HepG2 (cell line): ENCODE data around the gene CXXC5. TPM values are rescaled to one million over a fixed set of nuclear protein-coding genes. Genes with fewer than 3 reads are reported as not detected.

Source experiments
- ARID5B ChIP-seq: IDR thresholded peaks from 2 replicates; pipeline ENCODE4 v1.4.0; 2020; ENCODE audit warnings: mild to moderate bottlenecking, missing genetic modification reagents
- DMTF1 ChIP-seq: sonication (generic); formaldehyde crosslinking; IDR thresholded peaks from 2 replicates; pipeline ENCODE4 v1.4.0; 2020; ENCODE audit warnings: mild to moderate bottlenecking, missing genetic modification reagents
- ELF3 ChIP-seq: IDR thresholded peaks from 2 replicates; pipeline ENCODE4 v1.6.1; 2016; ENCODE audit warnings: missing genetic modification reagents, missing compliant biosample characterization
- GPBP1L1 ChIP-seq: sonication (generic); formaldehyde crosslinking; IDR thresholded peaks from 2 replicates; pipeline ENCODE4 v1.5.0; 2020; ENCODE audit warnings: mild to moderate bottlenecking, missing genetic modification reagents
- HMG20A ChIP-seq: IDR thresholded peaks from 2 replicates; pipeline ENCODE4 v1.6.1; 2016; ENCODE audit warnings: borderline replicate concordance
- HNF4G ChIP-seq, 2 experiments: sonication (generic) in 1 of 2; formaldehyde crosslinking in 1 of 2; IDR thresholded peaks; 2 replicates each; pipeline versions ENCODE4 v1.4.0 to v1.6.1; 2011 to 2020; ENCODE audit warnings: borderline replicate concordance in 2 of 2, low read depth in 2 of 2, mild to moderate bottlenecking in 2 of 2, low read length in 1 of 2, missing genetic modification reagents in 1 of 2, moderate library complexity in 1 of 2
- JDP2 ChIP-seq: sonication (generic); formaldehyde crosslinking; IDR thresholded peaks from 2 replicates; pipeline ENCODE4 v1.8.1; 2022; ENCODE audit warnings: missing genetic modification reagents, borderline replicate concordance
- MAX ChIP-seq: IDR thresholded peaks from 2 replicates; pipeline ENCODE4 v1.6.1; 2012; ENCODE audit warnings: inconsistent platforms
- PHF8 ChIP-seq: sonication (generic); formaldehyde crosslinking; IDR thresholded peaks from 2 replicates; pipeline ENCODE4 v1.5.0; 2020; ENCODE audit warnings: missing genetic modification reagents
- SSRP1 ChIP-seq: IDR thresholded peaks from 2 replicates; pipeline ENCODE4 v1.6.1; 2016; ENCODE audit warnings: control low read depth
- THAP7 ChIP-seq: sonication (generic); formaldehyde crosslinking; IDR thresholded peaks from 2 replicates; pipeline ENCODE4 v1.8.1; 2023; ENCODE audit warnings: mild to moderate bottlenecking, missing genetic modification reagents
- ZBTB8A ChIP-seq: sonication (generic); formaldehyde crosslinking; IDR thresholded peaks from 2 replicates; pipeline ENCODE4 v1.4.0; 2020; ENCODE audit warnings: mild to moderate bottlenecking, low read depth, missing genetic modification reagents, borderline replicate concordance
- ZFP41 ChIP-seq: sonication (generic); formaldehyde crosslinking; IDR thresholded peaks from 2 replicates; pipeline ENCODE4 v1.4.0; 2020; ENCODE audit warnings: mild to moderate bottlenecking, missing genetic modification reagents, borderline replicate concordance
- ZNF337 ChIP-seq: sonication (generic); formaldehyde crosslinking; IDR thresholded peaks from 2 replicates; pipeline ENCODE4 v1.5.1; 2020; ENCODE audit warnings: missing genetic modification reagents, low read depth, mild to moderate bottlenecking, borderline replicate concordance
- ZNF501 ChIP-seq: sonication (generic); formaldehyde crosslinking; IDR thresholded peaks from 2 replicates; pipeline ENCODE4 v1.5.1; 2020; ENCODE audit warnings: mild to moderate bottlenecking, moderate library complexity, missing genetic modification reagents
- ZNF710 ChIP-seq: sonication (generic); formaldehyde crosslinking; IDR thresholded peaks from 2 replicates; pipeline ENCODE4 v1.5.0; 2020; ENCODE audit warnings: mild to moderate bottlenecking, missing genetic modification reagents, borderline replicate concordance
- ZNF772 ChIP-seq: sonication (generic); formaldehyde crosslinking; IDR thresholded peaks from 2 replicates; pipeline ENCODE4 v1.5.0; 2020; ENCODE audit warnings: mild to moderate bottlenecking, missing genetic modification reagents
- polyA plus RNA-seq, 8 experiments: library from polyadenylated mRNA; depleted of rRNA in 3 of 8; stranded (reverse) in 7 of 8; unstranded in 1 of 8; fragments of >200 nt; fragmentation: Illumina TruSeq in 4 of 8; extraction: Trizol in 4 of 8; gene quantifications; 2 replicates each; pipeline versions ENCODE4 v1.2.1 to v1.2.3, GENCODE V29; 2011 to 2016; ENCODE audit warnings: low read depth in 4 of 8, missing spikeins in 1 of 8, mixed read lengths in 1 of 8; ENCODE audit not compliant: insufficient read depth in 1 of 8
- total RNA-seq, 5 experiments: library from RNA; depleted of rRNA; stranded (reverse); fragments of >200 nt; fragmentation: Illumina TruSeq; extraction: Trizol; gene quantifications; 2 replicates each; pipeline ENCODE4 v1.2.3, GENCODE V29; 2016; ENCODE audit warnings: low read depth in 1 of 5

Gene CXXC5
- total and polyA plus RNA-seq, 2 of the 13 experiments (the other 11 are each of a cell fraction or from before 2014, with no cell fraction given), result 32.3 to 33.0 TPM

GRCh38 chr5:139648205-139649081 is at the start of gene CXXC5 (continued):
- TF ChIP-seq DMTF1 (CRISPR knock-in tag) (no peak), HNF4G (IDR thresholded peaks at IDR 0.05; ENCODE audit: borderline replicate concordance, low read depth, low read length) (peak; percentile 19; the same call in 1 of the 2 replicates), HNF4G (CRISPR knock-in tag; IDR thresholded peaks at IDR 0.05; ENCODE audit: borderline replicate concordance, low read depth) (no peak), PHF8 (peak; percentile 43; the same call in 1 of the 2 replicates), ZBTB8A (CRISPR knock-in tag) (no peak), MAX (peak; percentile 52), ZNF501 (no peak), JDP2 (no peak), THAP7 (CRISPR knock-in tag) (no peak), HMG20A (CRISPR knock-in tag) (no peak), ARID5B (peak; percentile 17; the same call in 1 of the 2 replicates), ZNF710 (CRISPR knock-in tag) (no peak), GPBP1L1 (CRISPR knock-in tag) (no peak), ZNF772 (no peak), ZFP41 (CRISPR knock-in tag) (no peak), ZNF337 (no peak), ELF3 (CRISPR knock-in tag) (no peak), SSRP1 (CRISPR knock-in tag) (no peak)
